T-helper 22 cell (primary cell): ENCODE measurements around the gene WFS1.

Experiments used
- DNase-seq: peaks from one replicate; pipeline ENCODE4 v3.0.0-alpha.2; 2020; ENCODE audit warnings: low read depth

WFS1 gene

DNA sequence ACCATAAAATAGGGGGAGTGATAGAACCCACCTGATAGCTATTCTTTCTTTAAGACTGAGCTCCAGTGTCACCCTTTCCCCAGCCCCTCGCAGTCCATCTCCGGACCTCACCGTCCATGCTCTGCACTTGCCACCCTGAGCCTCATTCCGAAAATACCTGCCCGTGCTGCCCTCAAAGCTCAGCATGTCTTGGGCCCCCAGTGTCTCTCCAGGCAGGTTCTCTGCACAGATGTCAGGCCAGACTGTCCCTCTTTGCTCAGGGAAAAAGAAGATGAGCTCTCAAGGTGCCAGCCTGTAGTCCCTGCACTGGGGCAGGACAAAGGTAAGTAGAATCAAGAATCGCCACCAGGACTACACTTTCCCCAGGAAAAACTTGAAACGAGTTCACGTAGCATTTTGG, 9.8 kb upstream of the WFS1 start:
- DNase-seq, result no peak

DNA sequence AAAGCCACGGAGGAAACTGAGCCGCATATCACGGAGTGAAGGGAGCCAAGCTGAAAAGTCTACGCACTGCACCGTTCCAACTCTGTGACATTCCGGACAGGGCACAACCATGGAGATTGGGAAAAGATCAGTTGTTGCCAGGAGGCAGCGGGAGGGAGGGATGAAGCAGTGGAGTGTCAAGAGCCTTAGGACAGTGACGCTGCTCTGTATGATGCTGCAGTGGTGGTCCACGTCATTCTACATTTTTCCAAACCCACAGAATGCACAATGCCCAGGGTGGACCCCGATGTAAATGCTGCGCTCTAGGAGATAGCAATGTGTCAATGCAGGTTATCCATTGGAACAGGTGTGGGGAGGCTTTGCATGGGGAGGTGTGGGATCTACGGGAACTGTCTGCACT, 7.5 kb upstream of the WFS1 start:
- DNase-seq, result no peak

DNA sequence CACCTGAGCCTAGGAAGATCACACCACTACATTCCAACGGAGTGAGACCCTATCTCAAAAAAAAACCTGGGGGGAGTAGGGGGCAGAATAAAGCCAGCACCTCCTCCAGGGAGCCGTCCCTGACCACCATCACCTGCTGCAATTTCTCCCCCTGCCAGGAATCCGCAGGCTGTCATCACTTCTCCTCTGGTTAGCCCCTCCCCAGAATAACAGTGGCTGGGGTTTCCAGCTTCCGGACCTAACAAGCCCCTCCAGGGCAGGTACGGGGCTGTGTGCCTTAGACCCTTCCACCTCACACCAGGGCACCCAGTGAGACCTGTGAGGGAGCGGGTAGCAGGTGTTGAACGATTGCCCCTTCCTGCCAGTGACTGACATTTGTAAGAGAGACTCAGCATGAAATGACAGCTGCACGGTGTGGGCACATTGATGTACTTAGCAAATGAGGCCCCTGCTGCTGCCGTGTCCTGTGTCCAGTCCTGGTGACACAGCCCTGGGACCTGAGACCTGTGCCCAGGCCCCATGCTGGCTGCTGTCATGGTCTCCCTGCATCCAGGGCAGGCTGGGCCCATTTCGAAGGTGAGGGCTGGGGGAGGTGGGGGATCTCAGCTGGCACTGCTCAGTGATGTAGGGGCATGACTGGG, 6.7 kb upstream of the WFS1 start:
- DNase-seq, result no peak

DNA sequence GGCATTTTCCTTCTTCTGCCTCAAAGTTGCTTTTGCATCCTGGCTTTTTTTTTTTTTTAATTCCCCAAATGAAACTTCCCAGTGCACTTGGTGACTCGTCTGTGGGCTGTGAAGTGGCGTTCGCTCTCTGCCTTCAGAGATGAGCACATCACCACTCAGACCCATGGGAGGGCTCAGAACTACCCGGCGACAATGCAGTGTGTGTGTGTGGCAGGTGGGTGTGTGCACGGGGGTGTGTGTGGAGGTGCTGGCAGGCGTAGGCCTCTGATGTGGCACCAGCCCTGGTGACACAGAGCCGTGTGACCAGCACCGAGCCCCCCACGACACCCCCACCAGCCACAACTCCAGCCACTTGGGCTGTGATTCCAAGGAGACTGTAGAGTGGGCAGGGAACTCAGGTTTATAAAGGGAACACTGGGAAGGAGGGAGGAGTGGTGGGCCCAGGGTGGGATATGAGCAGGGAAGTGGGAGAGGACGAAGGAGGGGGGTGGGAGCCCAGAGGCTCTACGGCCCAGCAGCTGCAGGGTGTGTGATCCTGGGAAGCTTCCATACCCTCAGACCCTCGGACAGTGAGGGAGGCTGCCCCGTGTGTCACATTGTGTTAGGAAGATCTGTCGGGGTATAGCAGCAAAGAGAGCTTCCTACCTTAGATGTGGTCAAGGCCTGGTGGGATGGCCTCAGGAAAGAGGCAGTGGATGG, 6.0 kb upstream of the WFS1 start:
- no peak for DNase-seq

DNA sequence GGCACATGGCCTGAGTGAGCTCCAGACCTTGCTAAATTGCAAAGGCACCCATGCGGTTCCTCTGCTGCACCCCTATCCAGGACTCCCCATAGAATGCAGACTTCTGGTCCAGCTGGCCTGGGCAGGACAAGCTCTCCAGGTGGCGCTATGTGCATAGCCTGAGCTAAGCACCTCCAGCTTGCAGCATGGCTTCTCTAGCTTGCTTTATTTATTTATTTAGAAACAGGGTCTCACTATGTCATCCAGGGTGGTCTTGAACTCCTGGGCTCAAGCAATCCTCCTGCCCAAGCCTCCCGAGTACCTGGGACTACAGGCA, 5.5 kb upstream of the WFS1 start:
- no peak for DNase-seq

DNA sequence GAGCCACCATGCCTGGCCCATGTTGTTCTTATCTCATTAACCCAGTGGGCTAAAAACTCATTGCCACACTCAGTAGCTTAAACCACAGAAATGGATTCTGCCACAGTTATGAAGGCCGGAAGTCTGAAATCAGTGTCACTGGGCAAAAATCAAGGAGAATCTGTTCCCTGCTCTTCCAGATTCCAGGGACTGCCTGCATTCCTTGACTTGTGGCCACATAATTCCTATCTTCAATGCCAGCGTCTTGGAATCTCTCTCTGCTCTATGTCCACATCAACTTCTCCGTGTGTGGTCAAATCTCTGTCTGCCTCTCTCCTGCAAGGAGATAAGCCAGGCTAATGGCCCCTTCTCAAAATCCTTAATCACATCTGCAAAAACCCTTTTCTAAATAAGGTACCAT, 4.1 kb upstream of the WFS1 start:
- no peak for DNase-seq

DNA sequence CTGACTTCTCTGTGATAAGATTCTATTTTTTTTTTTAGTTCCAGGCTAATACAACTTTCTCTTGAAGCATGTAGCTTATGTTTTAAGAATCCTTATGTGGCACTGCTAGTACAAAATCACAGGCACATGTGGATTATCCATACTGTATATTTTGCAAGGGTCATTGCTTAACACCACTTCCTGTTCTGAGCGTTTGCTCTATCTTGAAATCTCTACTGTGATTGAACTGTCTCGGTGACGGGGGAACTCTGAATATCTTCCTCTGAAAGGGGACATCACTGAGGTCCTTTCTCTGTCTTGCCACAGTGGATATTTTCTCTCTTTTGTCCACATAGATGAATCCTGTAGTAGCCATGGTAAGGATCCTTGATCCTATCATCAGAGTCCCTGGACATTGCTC, 2.1 kb upstream of the WFS1 start:
- DNase-seq, result no peak

DNA sequence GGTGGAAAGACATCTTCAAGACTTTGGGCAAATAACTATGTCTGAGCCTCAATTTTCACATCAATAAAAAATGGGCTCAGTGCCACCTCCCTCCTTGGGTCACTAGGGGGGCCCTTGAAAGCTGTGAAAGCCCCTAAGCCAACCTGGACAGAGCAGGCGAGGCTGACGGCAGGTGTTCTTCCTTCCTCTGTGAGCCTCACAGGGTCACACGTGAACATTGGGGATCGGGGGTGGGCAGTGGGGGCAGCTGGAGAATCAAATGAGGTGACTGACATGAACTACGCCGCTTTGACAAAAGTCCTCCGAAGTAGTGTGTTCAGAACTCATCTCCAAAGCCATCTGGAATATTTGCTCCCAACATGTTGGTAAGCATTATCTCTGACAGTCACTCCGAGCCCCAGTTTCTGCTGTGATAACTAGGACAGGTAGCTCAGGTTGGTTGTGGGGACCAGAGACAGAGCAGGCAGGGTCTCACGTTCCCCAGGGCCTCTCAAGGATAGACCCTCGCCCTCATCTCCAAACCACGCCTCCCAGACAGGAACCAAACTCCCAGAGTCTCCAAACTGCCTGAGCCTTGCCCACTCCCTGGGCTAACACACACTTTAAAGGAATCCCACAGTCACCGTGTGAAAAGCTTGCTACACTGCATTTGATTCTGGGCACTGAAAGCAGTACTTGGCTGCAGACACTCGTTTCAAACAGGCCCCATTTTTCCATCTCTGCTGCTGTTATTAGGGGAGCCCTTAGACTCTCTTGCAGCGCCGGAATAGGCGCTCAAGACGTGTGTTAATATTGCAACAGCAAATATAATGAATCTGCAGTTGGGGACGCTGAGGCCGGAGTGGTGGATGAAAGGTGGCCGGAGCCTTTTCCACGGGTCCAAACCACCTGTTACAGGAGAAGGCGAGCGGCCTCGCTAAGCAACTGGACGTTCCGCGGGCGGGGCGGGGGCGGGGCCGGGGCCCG, 717 bp upstream of the WFS1 start:
- no peak for DNase-seq

DNA sequence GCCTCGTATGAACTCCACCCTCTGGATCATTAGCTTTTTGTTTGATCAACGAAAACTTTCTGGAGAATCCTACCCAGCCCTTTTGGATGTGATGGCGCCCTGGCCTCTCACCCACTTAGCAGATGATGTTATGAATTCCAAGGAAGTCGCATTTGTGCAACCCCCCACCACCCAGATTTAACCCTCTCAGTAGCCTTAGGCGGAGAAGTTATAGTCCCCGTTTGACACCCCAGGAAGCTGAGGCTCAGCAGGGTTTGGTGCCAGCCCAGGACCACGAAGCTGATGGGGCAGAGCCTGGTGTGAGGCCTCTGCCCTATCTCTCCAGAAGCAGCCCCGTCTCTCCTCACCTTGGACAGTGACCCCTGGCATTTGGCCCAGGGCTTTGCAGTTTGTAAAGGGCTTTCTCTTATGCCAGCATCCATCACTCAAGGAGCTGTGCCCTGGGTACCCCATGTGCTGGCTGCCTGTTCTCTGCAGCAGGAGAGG, 1.0 kb downstream of the WFS1 start:
- no peak for DNase-seq

DNA sequence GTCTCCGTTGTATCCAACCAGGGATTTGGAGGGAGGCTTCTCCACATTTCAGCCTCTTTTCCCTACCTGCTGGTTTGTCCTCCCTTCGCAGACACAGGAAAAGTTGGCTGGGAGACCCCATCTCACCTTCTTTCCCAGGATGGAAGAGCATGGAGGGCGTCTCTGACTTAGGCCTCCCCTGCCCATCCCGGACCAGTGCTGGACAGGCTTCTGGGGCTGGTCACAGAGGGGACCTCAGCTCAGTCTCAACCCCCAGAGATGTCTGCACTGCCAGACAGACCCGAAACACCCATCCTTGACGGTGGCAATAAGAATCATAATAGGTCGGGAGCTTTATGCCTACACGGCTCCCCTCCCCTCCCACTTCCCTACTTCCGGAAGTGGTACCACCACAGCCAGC, 1.6 kb downstream of the WFS1 start:
- no peak for DNase-seq

DNA sequence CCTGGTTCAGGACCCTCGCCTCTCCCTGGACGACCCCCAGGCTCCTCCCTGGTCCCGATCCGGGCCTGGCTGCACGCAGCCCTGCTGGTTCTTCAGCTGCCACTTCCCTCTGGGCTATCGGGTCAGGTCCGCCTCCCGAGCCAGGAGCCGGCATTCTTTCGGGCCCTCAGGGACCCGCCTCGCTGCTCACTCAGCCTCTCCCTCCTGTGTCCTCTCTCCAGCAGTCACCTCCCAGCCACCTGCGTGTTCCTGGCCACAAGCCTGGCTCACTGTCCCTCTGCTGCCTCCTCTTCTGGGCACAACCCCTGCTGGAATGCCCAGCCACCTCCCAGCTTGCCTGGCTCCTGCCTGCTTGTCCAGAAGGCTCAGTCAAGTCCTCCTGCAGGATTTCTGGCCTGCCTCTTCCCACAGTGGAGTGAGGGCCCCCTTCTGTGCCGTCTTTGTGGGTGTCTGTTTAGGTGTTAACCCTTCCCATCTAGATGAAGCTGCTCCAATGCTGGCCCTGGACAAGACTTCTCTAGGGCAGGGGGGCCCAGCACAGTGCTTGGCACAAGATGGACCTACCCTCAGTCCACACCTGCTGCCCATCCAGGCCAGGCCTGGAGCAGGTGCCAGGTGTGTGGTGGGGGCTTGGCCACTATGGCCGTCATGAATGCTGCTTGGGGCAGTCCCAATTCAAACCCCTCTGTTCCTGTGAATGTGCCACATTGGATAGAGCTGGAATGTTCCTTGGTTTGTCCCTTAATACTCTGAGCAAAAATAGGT, 2.2 kb downstream of the WFS1 start:
- DNase-seq, result no peak

DNA sequence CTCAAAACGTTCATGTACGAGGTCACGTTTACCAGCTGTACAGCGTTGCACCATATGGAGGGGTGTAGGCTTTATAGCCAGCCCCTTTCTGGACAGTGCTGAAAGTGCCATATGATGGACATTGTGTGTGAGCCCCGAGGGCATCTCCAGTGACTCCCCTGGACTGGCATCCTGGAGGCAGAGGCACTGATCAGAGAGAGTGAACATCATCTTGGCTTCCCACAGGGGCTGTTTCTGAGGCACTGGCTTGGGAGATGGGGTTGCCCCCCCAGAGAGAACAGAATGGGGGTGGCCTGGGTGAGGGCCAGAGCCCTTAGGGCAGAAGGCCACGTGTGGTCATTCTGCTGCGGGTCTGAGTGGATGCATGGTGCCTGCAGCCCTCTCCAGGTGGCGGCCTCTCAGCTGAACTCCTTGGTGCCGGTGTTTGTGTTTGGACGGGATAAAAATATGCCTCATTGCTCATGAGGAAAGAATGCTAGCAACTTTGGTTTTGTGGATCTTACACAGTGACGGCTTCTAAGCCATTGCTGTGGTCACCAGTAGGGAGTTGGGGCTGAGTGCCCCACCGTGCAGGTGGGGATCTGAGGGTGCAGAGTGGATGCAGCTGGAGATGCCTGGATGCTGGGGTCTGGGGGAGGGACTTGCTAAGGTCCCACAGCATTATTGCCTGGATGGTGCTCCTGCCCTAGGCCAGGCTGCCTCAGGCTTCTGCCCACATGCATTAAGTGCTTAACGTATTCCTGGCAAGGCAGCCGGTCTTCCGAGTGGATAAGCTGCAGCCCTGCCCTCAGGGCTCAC, 3.4 kb downstream of the WFS1 start:
- DNase-seq, result no peak

DNA sequence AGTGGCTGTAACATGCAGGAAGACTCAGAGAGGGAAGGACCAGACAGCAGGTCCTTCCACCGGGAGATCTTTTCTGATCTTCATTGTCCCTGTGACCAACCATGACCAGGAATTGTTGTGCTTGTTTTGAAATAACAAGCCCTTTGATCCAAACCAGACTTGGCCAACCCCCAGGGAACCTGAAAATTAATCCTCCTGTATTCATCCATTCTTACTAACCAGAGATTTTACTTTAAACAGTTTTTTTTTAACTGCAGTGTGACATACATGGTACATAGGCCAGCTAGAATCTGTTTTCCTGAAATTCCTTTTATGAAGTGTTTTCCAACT, 4.0 kb downstream of the WFS1 start:
- DNase-seq, result no peak

DNA sequence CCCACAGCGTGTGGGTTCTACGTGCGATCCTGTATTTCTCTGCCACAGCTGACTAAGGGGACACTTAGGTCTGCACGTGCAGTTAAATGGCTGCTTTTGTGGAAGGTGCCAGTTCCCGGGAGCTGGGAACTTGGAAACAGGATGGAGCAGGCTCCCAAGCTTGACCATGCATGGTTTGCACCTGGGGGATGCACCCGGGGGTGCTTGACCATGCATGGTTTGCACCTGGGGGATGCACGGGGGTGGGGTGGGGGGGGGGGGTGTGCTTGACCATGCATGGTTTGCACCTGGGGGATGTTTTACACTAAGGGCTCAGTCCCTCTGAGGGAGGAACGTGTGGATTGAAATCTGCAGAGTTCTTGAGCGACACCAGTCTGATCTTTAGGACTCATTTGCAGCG, 5.7 kb downstream of the WFS1 start:
- DNase-seq, result no peak

DNA sequence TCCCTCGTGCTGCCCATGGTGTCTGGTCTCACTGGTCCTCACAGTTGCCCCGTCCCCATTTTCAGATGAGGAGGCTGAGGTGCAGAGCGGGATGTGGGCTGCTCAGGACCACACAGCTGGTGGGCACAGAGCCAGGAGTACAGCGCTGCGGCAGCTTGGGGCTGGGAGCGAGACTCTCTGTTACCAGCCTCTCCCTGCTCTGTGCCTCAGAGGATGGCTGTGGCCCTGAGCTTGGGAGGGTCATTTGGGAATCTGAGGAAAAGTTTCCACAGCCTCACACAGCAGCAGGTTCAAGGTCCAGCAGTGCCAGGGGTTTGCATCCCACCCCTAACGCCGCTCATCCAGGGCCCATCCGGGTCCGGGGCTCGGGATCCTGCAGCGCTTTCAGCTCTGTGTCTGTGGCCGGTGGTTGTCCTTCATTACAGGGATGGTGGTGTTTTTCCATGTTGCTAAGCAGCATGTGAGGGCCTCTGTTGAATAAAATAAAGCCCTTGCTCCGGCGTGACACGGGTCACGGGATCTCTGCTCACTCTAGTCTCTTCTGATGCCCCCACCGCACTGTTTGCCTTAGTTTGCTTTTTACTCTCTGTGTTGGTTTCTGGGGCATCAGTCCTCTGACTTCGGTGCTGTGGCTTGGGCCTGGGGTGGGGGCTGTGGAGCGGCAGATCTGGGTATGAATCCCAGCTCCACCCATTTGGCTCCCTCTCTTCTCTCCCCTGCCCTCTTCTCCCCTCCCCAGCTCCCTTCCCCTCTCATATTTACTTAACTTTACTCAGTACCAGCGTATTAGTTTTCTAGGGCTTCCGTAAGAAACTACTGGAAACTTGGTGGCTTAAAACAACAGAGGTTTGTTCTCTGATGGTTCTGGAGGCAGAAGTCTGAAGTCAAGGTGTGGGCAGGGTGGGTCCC, 6.5 kb downstream of the WFS1 start:
- DNase-seq, result no peak

DNA sequence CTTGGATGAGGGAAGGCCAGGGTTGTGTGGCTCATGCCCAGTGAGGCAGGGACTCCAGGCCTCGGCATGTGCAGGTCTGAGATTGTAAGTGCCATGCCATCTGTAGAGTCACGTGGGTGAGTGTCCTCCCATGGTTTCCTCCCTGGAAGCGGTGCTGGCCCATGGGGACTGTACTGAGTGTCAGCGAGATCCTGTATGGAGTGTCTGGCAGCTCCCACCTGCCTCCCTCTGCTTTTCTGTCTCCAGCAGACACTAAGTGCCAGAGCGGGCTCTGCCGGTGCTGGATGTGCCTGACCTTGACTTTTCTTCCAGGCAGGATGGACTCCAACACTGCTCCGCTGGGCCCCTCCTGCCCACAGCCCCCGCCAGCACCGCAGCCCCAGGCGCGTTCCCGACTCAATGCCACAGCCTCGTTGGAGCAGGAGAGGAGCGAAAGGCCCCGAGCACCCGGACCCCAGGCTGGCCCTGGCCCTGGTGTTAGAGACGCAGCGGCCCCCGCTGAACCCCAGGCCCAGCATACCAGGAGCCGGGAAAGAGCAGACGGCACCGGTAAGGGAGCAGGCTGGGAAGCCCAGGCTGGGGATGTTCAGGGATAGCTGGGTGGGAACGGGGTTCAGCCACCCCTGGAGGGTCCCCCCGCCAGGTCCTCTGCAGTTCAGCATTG, 7.6 kb downstream of the WFS1 start:
- DNase-seq, result no peak

DNA sequence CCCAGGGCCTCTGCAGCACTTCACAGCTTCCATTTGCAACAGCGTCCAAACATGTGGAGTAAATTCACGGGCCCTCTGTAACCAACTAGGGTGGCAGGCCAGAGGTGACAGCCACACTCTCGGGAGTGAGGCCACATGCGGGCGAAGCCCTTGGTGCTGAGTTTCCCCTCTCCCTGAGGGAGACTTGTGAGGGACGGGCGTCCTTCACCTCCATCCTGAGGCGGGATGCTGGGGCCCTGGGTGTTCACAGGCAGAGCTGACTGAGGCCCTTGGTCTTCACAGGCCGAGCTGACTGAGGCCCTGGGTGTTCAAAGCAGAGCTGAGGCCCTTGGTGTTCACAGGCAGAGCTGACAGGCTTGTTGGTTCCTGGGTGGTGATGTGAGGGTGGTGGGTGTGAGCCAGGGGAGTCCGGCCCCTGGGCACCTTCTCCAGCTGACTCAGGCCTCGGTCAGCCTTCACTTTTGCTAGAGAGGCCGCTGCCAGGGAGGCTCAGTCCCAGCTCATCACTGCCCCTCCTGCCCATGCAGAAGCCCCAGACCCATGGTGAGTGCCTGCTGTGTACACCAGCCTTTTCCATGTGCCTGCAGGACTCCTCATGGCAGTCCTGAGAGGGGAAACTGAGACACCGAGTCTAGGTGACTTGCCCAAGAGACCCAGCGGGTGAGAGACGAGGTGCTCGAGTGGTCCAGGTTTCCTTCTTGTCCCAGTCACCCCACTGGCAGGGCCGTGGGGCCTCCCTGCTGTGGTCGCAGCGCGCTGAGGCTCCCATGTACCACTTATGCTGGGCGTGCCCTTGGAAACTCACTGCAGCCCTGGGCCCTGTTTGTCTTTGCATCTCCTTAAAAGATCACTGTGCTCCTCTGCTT, 8.5 kb downstream of the WFS1 start:
- no peak for DNase-seq

DNA sequence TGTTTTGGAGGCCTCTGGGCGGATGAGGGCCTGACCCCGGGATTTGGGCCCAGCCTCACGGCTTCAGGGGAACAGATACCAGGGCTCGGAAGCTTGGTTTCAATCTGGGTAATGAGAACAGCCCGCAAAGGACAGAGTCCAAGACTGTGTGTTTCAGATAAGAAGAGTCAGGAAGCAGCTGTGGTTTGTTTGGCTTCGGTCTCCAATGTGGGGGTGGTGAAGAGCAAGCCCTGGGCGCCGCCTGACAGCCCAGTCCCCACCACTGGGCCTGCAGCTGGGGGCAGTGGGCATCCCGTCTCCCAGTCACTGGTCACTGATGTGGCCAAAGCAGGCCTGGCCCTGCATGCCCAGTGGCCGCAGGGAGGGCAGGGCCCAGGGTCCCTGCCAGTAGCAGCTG, 9.1 kb downstream of the WFS1 start:
- no peak for DNase-seq
